Neural progenitor cell (in vitro differentiated cells): ENCODE measurements around the gene IFT122.

ENCODE experiments used
- CTCF ChIP-seq: fragments of 200-600 bp; sonication (generic); IDR thresholded peaks from 2 replicates; pipeline ENCODE4 v1.5.1; 2017; ENCODE audit warnings: antibody characterized with exemption, mild to moderate bottlenecking
- EZH2phosphoT487 ChIP-seq: fragments of 200-600 bp; sonication (generic); IDR thresholded peaks from 2 replicates; pipeline ENCODE4 v1.6.1; 2017; ENCODE audit warnings: antibody characterized with exemption

DNA sequence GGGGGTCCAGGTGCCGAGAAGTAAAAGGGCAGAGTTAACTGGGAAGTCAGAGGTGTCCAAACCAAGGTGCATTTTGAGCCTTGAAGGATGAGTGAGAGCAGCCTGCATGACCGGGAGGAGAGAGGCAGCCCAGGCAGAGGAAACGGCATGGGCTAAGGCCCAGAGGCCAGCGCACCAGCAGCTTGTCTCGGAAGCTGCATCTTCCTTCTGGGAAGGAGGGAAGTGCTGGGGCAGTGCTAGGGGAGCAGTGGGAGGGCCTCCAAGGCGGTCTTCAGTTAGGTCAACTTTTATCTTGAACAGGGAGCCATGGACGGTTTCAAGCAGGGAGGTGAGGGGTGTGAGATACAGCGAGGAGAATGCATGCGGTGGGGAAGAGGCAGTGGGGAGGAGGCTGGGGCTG is 104.0 kb downstream of the IFT122 start:
- TF ChIP-seq CTCF (no peak), EZH2phosphoT487 (no peak)
